IPS DF 19.7 (cell line): Measurements from ENCODE around the gene DLG2.
"Not testable (repeated sequence)": the region's sequence is repeated elsewhere in the genome, so short reads cannot be mapped to it uniquely, and the experiment has no call there.

Source experiments
- DNase-seq: peaks from one replicate; pipeline ENCODE4 v3.0.0-alpha.2; 2013; ENCODE audit warnings: low read depth, low spot score

Gene DLG2

GRCh38 chr11:85118151-85118550, 509.0 kb downstream of the DLG2 start:
- DNase-seq = no peak

- DNase-seq = no peak
These were observed 511.3 kb downstream of the DLG2 start for GRCh38 chr11:85115798-85116197.

GRCh38 chr11:85114786-85115185, 512.4 kb downstream of the DLG2 start:
- DNase-seq = no peak

- DNase-seq = not testable (repeated sequence)
These were observed 516.9 kb downstream of the DLG2 start for GRCh38 chr11:85110246-85110645.

- no peak for DNase-seq
These were observed 518.0 kb downstream of the DLG2 start for GRCh38 chr11:85109141-85109540.

GRCh38 chr11:85105868-85106267, 521.3 kb downstream of the DLG2 start:
- DNase-seq = no peak

GRCh38 chr11:85099522-85099921, 527.6 kb downstream of the DLG2 start:
- DNase-seq = no peak

- no peak for DNase-seq
These were observed 528.1 kb downstream of the DLG2 start for GRCh38 chr11:85098996-85099395.

GRCh38 chr11:85096939-85097338, 530.2 kb downstream of the DLG2 start:
- DNase-seq = no peak

- DNase-seq = no peak
These were observed 531.9 kb downstream of the DLG2 start for GRCh38 chr11:85095239-85095638.

GRCh38 chr11:85094795-85095194, 532.3 kb downstream of the DLG2 start:
- DNase-seq = no peak

GRCh38 chr11:85089654-85090053, 537.5 kb downstream of the DLG2 start:
- DNase-seq = no peak

GRCh38 chr11:85088286-85088685, 538.9 kb downstream of the DLG2 start:
- no peak for DNase-seq

GRCh38 chr11:85086504-85087284, 540.5 kb downstream of the DLG2 start:
- DNase-seq = no peak

- no peak for DNase-seq
These were observed 550.4 kb downstream of the DLG2 start for GRCh38 chr11:85076535-85077330.

- no peak for DNase-seq
These were observed 564.5 kb downstream of the DLG2 start for GRCh38 chr11:85062659-85063058.

- no peak for DNase-seq
These were observed 574.5 kb downstream of the DLG2 start for GRCh38 chr11:85052636-85053035.

- DNase-seq = no peak
These were observed 578.3 kb downstream of the DLG2 start for GRCh38 chr11:85048801-85049200.

- DNase-seq = no peak
These were observed 581.4 kb downstream of the DLG2 start for GRCh38 chr11:85045716-85046115.

GRCh38 chr11:85044911-85045310, 582.2 kb downstream of the DLG2 start:
- DNase-seq = no peak

- DNase-seq = no peak
These were observed 584.8 kb downstream of the DLG2 start for GRCh38 chr11:85042361-85042760.

GRCh38 chr11:85040166-85040565, 587.0 kb downstream of the DLG2 start:
- DNase-seq = no peak

GRCh38 chr11:85029964-85030363, 597.2 kb downstream of the DLG2 start:
- DNase-seq = no peak
